ENCODE results near the gene CTU2.

GRCh38 chr16:88713054-88713453, 6.8 kb downstream of the CTU2 start:
- TF ChIP-seq CEBPB (IDR thresholded peaks at IDR 0.05) (no peak), FOXM1 (IDR thresholded peaks at IDR 0.05; ENCODE audit: borderline replicate concordance, low read depth) (no peak), RAD21 (IDR thresholded peaks at IDR 0.05; ENCODE audit: low read depth) (no peak), YY1 (IDR thresholded peaks at IDR 0.05; ENCODE audit: low read depth) (no peak), TAF1 (IDR thresholded peaks at IDR 0.05; ENCODE audit: low read depth) (no peak), MAX (IDR thresholded peaks at IDR 0.05) (no peak), EP300 (IDR thresholded peaks at IDR 0.05; ENCODE audit: borderline replicate concordance) (no peak), NFIC (IDR thresholded peaks at IDR 0.05) (no peak), ZBTB7A (IDR thresholded peaks at IDR 0.05; ENCODE audit: low read depth) (no peak), TEAD4 (IDR thresholded peaks at IDR 0.05) (no peak), USF1 (IDR thresholded peaks at IDR 0.05) (no peak), CREB1 (IDR thresholded peaks at IDR 0.05; ENCODE audit: low read depth) (no peak)

Measured in Ishikawa (cell line).